Activated CD4-positive, alpha-beta T cell treated with anti-CD3 and anti-CD28 coated beads, Interleukin-2, amount 50 U/mL, for 24 hours (primary cell): ENCODE measurements around the gene FAM184A.
"Not testable (repeated sequence)": the region's sequence is repeated elsewhere in the genome, so short reads cannot be mapped to it uniquely, and the experiment has no call there.

ENCODE experiments used
- DNase-seq, 2 donors: peaks; one replicate each; pipeline ENCODE4 v3.0.0-alpha.2; 2020; ENCODE audit warnings: low read depth in 1 of 2, low spot score in 1 of 2

FAM184A gene

GRCh38 chr6:119022796-119023195, 55.7 kb downstream of the FAM184A start:
- no peak for DNase-seq

- DNase-seq: no peak
Measured at GRCh38 chr6:119020597-119021561, 57.6 kb downstream of the FAM184A start.

- DNase-seq: not testable (repeated sequence)
Measured at GRCh38 chr6:119015165-119015564, 63.3 kb downstream of the FAM184A start.

DNA sequence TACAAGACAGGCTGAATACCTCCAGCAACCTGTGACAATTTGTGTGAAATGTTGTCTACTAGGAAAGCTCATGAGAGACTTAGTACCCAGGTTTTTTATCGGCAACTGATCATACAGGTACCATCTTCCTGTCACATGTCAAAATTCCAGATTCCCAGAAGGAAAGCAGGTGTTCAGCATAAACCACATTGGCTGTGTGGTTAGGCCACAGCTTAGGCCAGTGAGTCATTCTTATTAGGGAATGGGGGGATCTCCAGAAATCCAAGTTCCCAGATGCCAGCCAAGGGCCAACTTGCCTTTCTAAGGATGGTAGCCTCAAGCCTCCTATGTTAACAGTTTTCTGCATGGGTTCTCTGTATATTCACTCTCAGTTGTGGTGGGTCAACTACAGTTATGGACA, 65.9 kb downstream of the FAM184A start:
- no peak for DNase-seq

- not testable (repeated sequence) for DNase-seq
Measured at GRCh38 chr6:119009266-119009665, 69.2 kb downstream of the FAM184A start.

- DNase-seq: no peak
Measured at GRCh38 chr6:119006974-119007373, 71.5 kb downstream of the FAM184A start.

DNA sequence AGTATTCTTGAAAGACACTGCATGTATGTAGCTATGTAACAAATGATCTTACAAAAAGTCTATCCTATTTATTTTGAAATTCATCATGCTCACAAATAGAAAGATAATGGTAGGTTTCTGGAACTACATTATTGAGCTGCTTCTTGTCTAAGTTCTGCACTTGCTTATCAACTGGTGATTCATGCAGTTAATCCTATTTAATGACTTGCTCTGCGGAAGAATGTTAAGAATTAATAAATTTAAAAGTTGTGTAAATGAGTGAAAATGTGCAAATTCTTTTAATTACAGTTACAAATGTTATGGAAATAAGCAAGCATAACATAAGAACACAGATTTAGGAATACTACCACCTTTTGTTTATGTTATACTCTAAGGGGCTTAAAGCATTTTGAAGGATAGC, 76.4 kb downstream of the FAM184A start:
- no peak for DNase-seq

GRCh38 chr6:118999494-119000040, 78.9 kb downstream of the FAM184A start:
- DNase-seq: no peak

- not testable (repeated sequence) for DNase-seq
Measured at GRCh38 chr6:118997426-118997825, 81.0 kb downstream of the FAM184A start.

DNA sequence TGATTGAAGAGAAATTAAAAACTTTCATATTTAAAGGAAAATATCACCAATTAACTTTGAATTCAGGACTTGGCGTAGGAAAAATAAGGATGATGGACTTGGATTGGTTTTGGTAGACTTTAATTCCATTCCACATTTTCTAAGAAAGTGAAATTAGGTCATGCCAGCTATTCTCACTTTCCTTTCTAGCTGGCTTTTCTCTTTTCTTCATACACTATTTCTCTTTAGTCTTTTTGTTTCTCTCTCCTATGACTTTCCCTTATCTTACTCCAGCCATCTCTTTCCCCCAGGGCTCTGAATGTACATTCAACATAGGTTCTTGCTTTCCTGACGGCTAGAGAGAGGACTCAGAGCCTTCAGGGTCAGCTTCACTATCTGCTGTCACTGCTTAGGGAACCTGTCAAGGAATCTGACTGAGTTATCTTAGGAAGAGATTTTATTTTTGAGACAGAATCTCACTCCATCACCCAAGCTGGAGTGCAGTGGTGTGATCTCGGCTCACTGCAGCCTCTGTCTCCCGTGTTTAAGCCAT, 82.1 kb downstream of the FAM184A start:
- DNase-seq: no peak

- DNase-seq: no peak
Measured at GRCh38 chr6:118993803-118994251, 84.6 kb downstream of the FAM184A start.

- DNase-seq: no peak
Measured at GRCh38 chr6:118993358-118993757, 85.1 kb downstream of the FAM184A start.

DNA sequence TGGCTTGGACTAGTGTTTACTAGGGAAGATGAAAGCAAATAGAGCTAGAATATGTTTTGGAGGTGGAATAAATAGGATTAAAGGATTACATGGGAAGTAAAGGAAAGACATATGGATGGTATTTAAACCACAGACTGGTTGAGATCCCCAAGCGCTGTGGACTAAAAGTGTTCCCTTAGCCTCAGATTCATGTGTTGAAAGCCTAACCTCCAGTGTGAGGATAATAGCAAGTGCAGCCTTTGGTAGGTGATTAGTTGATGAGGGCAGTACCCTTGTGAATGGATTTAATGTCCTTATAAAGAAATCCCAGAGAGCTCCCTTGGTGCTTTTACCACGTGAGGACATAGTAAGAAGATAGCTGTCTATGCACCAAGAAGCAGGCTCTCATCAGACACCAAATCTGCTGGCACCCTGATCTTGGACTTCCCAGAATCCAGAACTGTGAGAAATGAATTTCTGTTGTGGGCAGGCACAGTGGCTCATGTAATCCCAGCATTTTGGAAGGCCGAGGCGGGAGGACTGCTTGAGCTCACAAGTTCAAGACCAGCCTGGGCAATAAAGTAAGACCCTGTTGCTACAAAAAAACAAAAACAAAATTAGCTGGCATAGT, 86.2 kb downstream of the FAM184A start:
- DNase-seq: no peak

DNA sequence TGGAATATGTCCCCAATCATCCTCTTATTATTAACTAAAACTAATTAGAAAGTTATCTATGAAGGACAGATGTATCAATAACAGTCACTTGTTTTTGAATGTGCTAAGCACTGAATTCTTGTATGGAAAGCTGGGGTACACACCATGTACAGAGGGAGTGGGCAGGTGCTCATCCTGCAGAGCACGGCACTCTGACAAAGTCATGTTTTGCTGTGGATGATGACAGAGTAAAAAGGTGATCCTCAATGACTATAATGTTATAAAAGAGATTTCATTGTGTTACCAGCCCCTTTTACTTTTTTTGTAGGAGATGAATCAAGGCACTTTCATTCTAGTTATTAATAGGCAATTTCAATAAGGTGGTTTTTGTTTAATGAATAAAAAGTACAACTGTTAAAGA, 92.2 kb downstream of the FAM184A start:
- no peak for DNase-seq

DNA sequence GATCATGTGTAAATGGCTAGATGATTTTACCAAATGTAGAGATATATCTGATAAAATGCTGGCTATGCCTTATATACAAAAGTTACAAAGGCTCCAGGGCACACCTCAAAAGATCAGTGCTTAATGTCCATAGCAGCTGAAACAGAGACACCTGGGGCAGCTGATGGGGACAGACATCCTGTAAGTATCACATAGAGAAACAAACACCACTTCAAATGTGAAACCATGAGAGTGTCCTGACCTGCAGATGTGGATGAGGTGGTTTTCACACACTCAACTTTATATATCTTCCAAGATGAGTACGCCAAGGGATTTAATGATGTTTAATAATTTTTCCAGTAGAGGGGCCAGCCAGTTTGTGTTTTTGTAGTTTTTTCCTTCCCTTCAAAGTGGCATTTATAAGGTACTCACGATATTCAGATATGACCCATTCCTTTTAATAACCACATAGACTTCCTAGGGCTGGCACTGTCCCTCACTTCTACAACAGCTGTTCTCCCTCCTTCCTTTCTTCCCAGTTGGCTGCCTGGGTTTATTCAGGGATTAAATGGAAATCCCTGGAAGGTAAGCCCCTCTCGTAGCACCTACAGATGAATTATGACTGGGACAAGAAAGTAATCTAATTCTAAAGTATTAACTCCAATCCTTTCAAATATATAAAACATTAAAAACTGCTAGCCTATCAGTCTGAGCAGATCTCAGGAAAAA, 93.2 kb downstream of the FAM184A start:
- no peak for DNase-seq

GRCh38 chr6:118984342-118984741, 94.1 kb downstream of the FAM184A start:
- DNase-seq: no peak

DNA sequence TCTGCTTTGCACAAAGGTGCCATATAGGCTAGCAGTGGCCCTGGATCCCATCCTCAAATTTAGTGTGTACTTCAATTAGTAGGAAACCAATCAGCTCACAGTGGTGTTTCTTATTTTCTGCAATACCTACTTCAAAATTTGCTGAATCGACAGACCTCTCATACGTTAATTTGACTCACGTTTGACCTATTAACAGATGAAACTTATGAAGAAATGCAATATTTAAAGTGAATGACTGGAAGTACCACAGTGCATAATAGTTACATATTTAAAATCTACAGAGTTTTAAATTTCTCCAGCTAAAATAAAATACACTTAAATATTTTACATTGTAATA, 95.9 kb downstream of the FAM184A start:
- no peak for DNase-seq

DNA sequence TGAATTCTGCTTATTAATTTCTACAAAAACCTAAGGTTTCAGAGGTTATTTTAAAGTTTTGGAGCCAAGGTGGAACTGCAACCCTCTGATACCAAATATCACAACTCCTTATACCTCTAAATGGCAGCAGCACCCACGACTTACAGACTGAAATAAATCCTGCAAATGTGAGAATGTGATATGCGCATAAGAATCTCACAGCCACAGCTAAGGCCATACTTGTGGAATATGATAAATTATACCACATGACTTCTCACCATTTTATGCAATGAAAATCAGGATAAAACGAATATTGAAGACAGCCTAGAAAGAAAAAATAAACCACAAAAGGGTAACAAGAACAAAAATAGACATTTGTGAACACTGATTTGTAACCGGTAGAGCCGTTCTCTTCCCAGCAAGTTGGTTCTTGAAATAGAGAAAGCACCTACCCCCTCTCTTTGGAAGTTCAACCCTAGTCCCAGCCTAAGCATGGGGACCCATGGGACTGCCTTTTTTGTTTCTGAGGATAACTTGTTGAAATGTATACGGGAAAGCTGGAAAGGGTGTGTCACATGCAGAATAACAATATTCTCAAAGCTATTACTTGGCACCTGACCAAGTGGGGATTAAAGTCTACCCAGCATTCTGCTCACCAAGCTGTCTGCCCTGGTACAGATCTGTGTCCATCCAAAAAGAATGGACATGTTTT, 96.4 kb downstream of the FAM184A start:
- DNase-seq: no peak

GRCh38 chr6:118980063-118980462, 98.4 kb downstream of the FAM184A start:
- DNase-seq: no peak

DNA sequence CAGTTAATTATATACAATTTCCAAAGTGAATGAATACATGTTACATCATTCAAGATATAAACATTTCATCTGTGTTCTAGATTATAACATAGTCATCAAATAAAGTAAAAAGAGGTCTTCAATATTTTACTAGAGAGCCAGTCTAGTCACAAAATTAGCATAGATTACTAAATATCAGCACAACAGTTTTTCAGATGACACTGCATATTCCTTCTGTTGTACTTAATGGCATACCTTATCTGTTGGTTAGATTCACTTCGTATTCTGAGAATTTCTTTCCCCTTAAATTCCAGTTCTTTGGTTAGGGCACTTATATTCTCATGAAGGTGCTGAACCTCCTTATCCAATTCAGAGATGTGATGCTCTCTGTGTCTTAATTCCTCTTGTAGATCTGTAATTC, 103.7 kb downstream of the FAM184A start:
- no peak for DNase-seq

DNA sequence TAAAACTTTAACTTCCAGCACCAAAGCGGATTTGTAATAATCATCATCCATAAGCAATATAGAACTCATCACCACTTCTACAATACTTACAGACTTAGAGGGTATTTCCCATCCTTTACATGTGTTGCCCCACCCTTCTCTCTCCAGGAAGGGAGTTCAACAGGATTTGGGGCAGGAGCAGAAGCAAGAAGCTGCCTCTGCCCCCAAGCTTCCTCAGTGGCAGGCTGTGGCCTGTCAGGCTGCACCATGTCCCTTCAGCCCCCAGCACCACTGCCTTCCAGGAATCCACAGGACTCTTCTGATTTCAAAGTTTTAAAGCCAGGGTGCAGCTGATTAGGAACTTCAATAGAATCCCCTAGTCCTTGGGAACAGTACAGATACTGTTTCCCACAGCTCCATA, 106.8 kb downstream of the FAM184A start:
- no peak for DNase-seq
